GM12878 (cell line): ENCODE data around the gene KIRREL3. TPM values are rescaled to one million over a fixed set of nuclear protein-coding genes. Genes with fewer than 3 reads are reported as not detected.

ENCODE experiments used
- ATAC-seq: fragments of 200-7000 bp; cut with Tn5 transposase; 3 replicates; pipeline ENCODE4 v1.9.1; 2020; ENCODE audit warnings: mild to moderate bottlenecking, moderate library complexity
- BruUV-seq: library from RNA; stranded (reverse); fragments of 400-500 nt; replicated peaks from 2 replicates; lab custom pipeline; 2021; lab: Mats Ljungman, UMichigan
- CTCF ChIA-PET: fragments of 300-600 bp; sonication (Branson Sonifier 250); formaldehyde crosslinking; extraction: SDS; loops from one replicate; lab custom pipeline; 2021; ENCODE audit warnings: inconsistent platforms; lab: Yijun Ruan, JAX
- POLR2A ChIA-PET: fragments of 350-600 bp; formaldehyde crosslinking; extraction: SDS; loops from one replicate; lab custom pipeline; 2021; ENCODE audit warnings: inconsistent platforms; lab: Charles Lee
- RAD21 ChIA-PET: fragments of 300-600 bp; sonication (Branson Sonifier 250); formaldehyde crosslinking; loops from one replicate; lab custom pipeline; 2023; ENCODE audit warnings: antibody characterized with exemption; ENCODE audit not compliant: unreplicated experiment; lab: Charles Lee
- SMC1A ChIA-PET: fragments of 300-600 bp; sonication (Branson Sonifier 250); formaldehyde crosslinking; loops from one replicate; lab custom pipeline; 2023; ENCODE audit not compliant: unreplicated experiment, uncharacterized antibody; lab: Charles Lee
- DNase-seq: peaks from one replicate; pipeline ENCODE4 v3.0.0-alpha.2; 2011; ENCODE audit warnings: low read depth, low spot score
- FAIRE-seq: peaks from 3 replicates; lab custom pipeline; 2011; peaks lifted over from hg19 to GRCh38; lab: Jason Lieb, UNC
- H2AFZ ChIP-seq: 2 replicates; pipeline ENCODE4 v1.6.0; 2011; ENCODE audit warnings: low read depth, low read length, control low read depth; ENCODE audit not compliant: control insufficient read depth
- H3K27ac ChIP-seq: 2 replicates; pipeline ENCODE4 v1.5.1; 2011; ENCODE audit warnings: control low read depth; ENCODE audit not compliant: control insufficient read depth, insufficient read depth
- H3K27me3 ChIP-seq, 2 experiments: replicated peaks in 1 of 2; 2 replicates each; pipeline versions ENCODE4 v1.6.0 to v1.6.1; 2011; ENCODE audit warnings: low read length in 1 of 2; ENCODE audit not compliant: control insufficient read depth in 2 of 2, insufficient read depth in 2 of 2
- H3K36me3 ChIP-seq, 2 experiments: 2 replicates each; pipeline ENCODE4 v1.5.1; 2011; ENCODE audit warnings: low read length in 1 of 2; ENCODE audit not compliant: control insufficient read depth in 2 of 2, insufficient read depth in 2 of 2
- H3K4me1 ChIP-seq: 2 replicates; pipeline ENCODE4 v1.6.1; 2011; ENCODE audit warnings: mild to moderate bottlenecking, low read length, moderate library complexity, mixed read lengths; ENCODE audit not compliant: control insufficient read depth, insufficient read depth
- H3K4me2 ChIP-seq: 2 replicates; pipeline ENCODE4 v1.6.0; 2011; ENCODE audit warnings: control low read depth; ENCODE audit not compliant: control insufficient read depth, insufficient read depth
- H3K4me3 ChIP-seq: fragments of 200-600 bp; sonication (generic); 2 replicates; pipeline ENCODE4 v1.5.1; 2016
- H3K79me2 ChIP-seq: 2 replicates; pipeline ENCODE4 v1.6.0; 2011; ENCODE audit warnings: low read length; ENCODE audit not compliant: control insufficient read depth, insufficient read depth
- H3K9ac ChIP-seq: 2 replicates; pipeline ENCODE4 v1.8.0; 2011; ENCODE audit warnings: low read length, control low read depth, mixed read lengths; ENCODE audit not compliant: control insufficient read depth, insufficient read depth
- H3K9me3 ChIP-seq: replicated peaks from 3 replicates; pipeline ENCODE4 v1.5.1; 2011; ENCODE audit warnings: mild to moderate bottlenecking, low read length; ENCODE audit not compliant: control insufficient read depth, insufficient read depth
- H4K20me1 ChIP-seq: 2 replicates; pipeline ENCODE4 v1.6.0; 2011; ENCODE audit not compliant: control insufficient read depth, insufficient read depth
- E2F8 ChIP-seq: fragments of 450-650 bp; IDR thresholded peaks from 2 replicates; pipeline ENCODE4 v1.6.1; 2018; ENCODE audit warnings: mild to moderate bottlenecking, low read depth, moderate library complexity; ENCODE audit not compliant: partially characterized antibody
- SIX5 ChIP-seq: IDR thresholded peaks from 2 replicates; pipeline ENCODE4 v1.6.1; 2011; ENCODE audit warnings: mild to moderate bottlenecking, low read depth, low read length, moderate library complexity; ENCODE audit not compliant: severe bottlenecking
- SP1 ChIP-seq: IDR thresholded peaks from one replicate; pipeline ENCODE4 v1.6.1; 2011; ENCODE audit warnings: low read depth, low read length
- STAT3 ChIP-seq: IDR thresholded peaks from 2 replicates; pipeline ENCODE4 v1.6.1; 2011; ENCODE audit warnings: low read depth, low read length, improper control_type of control experiment
- WGBS: methylation state at CpG from one replicate; pipeline ENCODE4 v1.1.6; 2016; ENCODE audit warnings: low lambda C conversion rate; ENCODE audit not compliant: insufficient replicate concordance, insufficient coverage; ENCODE audit errors: missing lambda C conversion rate; 5-methylcytosine and 5-hydroxymethylcytosine counted together
- in situ Hi-C: fragments of 300-500 bp; cut with MboI; formaldehyde crosslinking; loops from 9 replicates; pipeline ENCODE4 v1.14.3; 2018; ENCODE audit warnings: mixed read lengths
- intact Hi-C: fragments of 100-400 bp; cut with micrococcal nuclease; formaldehyde crosslinking; loops from one replicate; pipeline ENCODE4 v1.14.2; 2022; ENCODE audit not compliant: unreplicated experiment
- polyA plus RNA-seq, 11 experiments: library from polyadenylated mRNA; depleted of rRNA in 4 of 11; unstranded in 6 of 11; stranded (reverse) in 5 of 11; fragments of >200 nt; fragmentation: Nextera tagmentation in 4 of 11; fragmentation: Illumina TruSeq in 1 of 11; extraction: Ambion mirVana in 4 of 11; extraction: Trizol in 1 of 11; gene quantifications; 1 replicate in 1 of 11; 2 replicates in 10 of 11; pipeline versions ENCODE4 v1.2.1 to v1.2.3, GENCODE V29; 2011 to 2016; ENCODE audit warnings: inconsistent platforms in 2 of 11, missing spikeins in 2 of 11, low read depth in 1 of 11
- total RNA-seq, 4 experiments: library from RNA; depleted of rRNA in 3 of 4; stranded (reverse); fragments of >200 nt in 3 of 4; fragmentation: Illumina TruSeq in 1 of 4; extraction: Trizol in 1 of 4; gene quantifications; 2 replicates each; pipeline versions ENCODE4 v1.2.1 to v1.2.3, GENCODE V29; 2013 to 2021

Gene KIRREL3
- total and polyA plus RNA-seq, 10 of the 15 experiments (the other 5 are each of a cell fraction or from before 2014, with no cell fraction given) = under 0.01 TPM; not detected in 9

DNA sequence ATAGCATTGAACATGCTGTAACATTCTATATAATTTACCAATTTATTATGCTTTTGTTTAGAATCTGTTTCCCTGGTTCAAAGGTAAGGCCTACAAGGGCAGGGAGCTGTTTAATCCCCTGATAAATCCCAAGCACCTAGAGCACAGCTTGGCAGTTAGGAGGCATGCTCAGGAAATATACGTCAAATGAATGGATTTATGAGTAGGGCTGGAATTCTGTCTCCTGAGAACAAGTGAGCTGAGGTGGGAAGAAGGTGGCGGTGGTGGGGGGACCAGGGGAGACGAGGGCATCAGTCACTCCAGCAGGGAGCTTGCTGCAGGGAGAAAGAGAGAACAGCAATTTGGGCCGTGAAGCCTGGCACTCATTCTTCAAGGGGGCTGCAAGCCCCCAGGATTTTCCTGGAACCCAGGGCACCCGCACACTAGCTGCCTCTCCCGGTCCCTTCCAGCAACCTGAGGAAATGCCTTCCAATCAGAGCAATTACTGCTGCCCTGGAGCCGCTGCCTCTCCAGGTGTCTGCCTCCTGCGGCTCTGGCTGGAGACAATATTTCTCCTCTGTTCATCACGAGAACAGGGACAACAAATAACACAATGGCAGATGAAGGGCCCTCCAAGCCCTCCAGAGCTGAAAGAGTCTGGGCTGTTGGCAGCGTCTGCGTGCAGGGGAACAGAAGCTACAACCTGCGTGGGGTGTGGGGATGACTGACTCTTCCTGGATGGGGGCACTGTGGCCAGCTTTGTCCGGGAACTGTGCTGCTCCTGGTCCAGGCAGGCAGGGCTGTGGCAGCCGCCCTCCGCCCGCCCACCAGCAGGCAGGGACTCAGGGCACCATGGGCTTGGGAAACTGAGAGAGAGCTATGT, 411.7 kb downstream of the KIRREL3 start:
- intact Hi-C loops = no loop called here

More for the DNA sequence above, 411.7 kb downstream of the KIRREL3 start:
- RAD21 ChIA-PET = no interaction called here
- Histone ChIP-seq H3K27me3 (peaks cover 4 to 9% of the 10 kb centered on the region in 2 experiments; a peak in 3 of 4 replicates), H4K20me1 (no peaks in the 10 kb centered on the region), H3K79me2 (no peaks in the 10 kb centered on the region), H3K27ac (no peak overlapping the region), H3K4me1 (no peaks in the 10 kb centered on the region), H2AFZ (no peak overlapping the region), H3K4me3 (no peak overlapping the region), H3K4me2 (no peak overlapping the region), H3K9me3 (no peaks in the 10 kb centered on the region), H3K36me3 (no peaks in the 10 kb centered on the region), H3K9ac (no peak overlapping the region)
- WGBS = 20% methylated on average over 16 of the region's 16 CpGs
- DNase-seq (no peak), ATAC-seq (no peak), FAIRE-seq (no peak)
- POLR2A ChIA-PET = no interaction called here
- in situ Hi-C loops = no loop called here
- SMC1A ChIA-PET = no interaction called here
- no TSS peak for BruUV-seq
- CTCF ChIA-PET = interaction anchor here (1.0 kb wide), 1 partner anchor 29 kb away, joined by 3 read pairs; no protein-coding TSS in a partner anchor
- TF ChIP-seq SIX5 = no peak
- no peak for TF ChIP-seq SP1
- TF ChIP-seq E2F8 = no peak
- TF ChIP-seq STAT3 = no peak
